Stomach (tissue), 9 donors: ENCODE measurements around the gene NKX1-2. TPM values are rescaled to one million over a fixed set of nuclear protein-coding genes. Genes with fewer than 3 reads are reported as not detected.
A peak's percentile ranks its signal among the peaks of the same experiment; 100 is the strongest.

Source experiments
- DNase-seq, 2 donors: peaks; one replicate each; pipeline versions ENCODE4 v3.0.0 to v3.0.0-alpha.2; 2013 to 2019
- H3K27ac ChIP-seq, 5 donors: fragments of 200-600 bp in 4 of 5; sonication (generic) in 4 of 5; one replicate each; pipeline ENCODE4 v1.5.1; 2013 to 2019; ENCODE audit warnings: mild to moderate bottlenecking in 1 of 5, moderate library complexity in 1 of 5
- H3K27me3 ChIP-seq, 3 donors: fragments of 200-600 bp; sonication (generic); one replicate each; pipeline ENCODE4 v1.5.1; 2017 to 2019; ENCODE audit warnings: mixed run types in 1 of 3
- H3K36me3 ChIP-seq, 4 donors: fragments of 200-600 bp; sonication (generic); 1 replicate in 3 of 4; 2 replicates in 1 of 4; pipeline ENCODE4 v1.5.1; 2016 to 2019
- H3K4me1 ChIP-seq, 4 donors: fragments of 200-600 bp; sonication (generic); one replicate each; pipeline ENCODE4 v1.5.1; 2016 to 2019
- H3K4me3 ChIP-seq, 4 donors: fragments of 200-600 bp; sonication (generic) in 3 of 4; one replicate each; pipeline ENCODE4 v1.5.1; 2016 to 2019; ENCODE audit warnings: mild to moderate bottlenecking in 1 of 4
- H3K9me3 ChIP-seq, 4 donors: fragments of 200-600 bp; sonication (generic); one replicate each; pipeline ENCODE4 v1.5.1; 2016 to 2019
- CTCF ChIP-seq, 7 experiments: fragments of 450-650 bp in 4 of 7; fragments of 200-600 bp in 3 of 7; sonication (generic) in 3 of 7; IDR thresholded peaks; one replicate each; pipeline ENCODE4 v1.5.1; 2016 to 2019; ENCODE audit warnings: antibody characterized with exemption in 7 of 7, control low read depth in 2 of 7, mild to moderate bottlenecking in 1 of 7
- EP300 ChIP-seq: sonication (generic); formaldehyde crosslinking; IDR thresholded peaks from one replicate; pipeline ENCODE4 v1.6.1; 2017; ENCODE audit warnings: antibody characterized with exemption
- POLR2A ChIP-seq, 4 donors: fragments of 450-650 bp; IDR thresholded peaks; one replicate each; pipeline ENCODE4 v1.6.1; 2016; ENCODE audit warnings: antibody characterized with exemption in 4 of 4, control low read depth in 2 of 4, mild to moderate bottlenecking in 1 of 4, moderate library complexity in 1 of 4
- POLR2AphosphoS5 ChIP-seq, 3 donors: sonication (generic); formaldehyde crosslinking; IDR thresholded peaks; one replicate each; pipeline ENCODE4 v1.6.1; 2016; ENCODE audit warnings: antibody characterized with exemption in 3 of 3
- WGBS, 5 donors: extraction: QIAGEN DNeasy Blood & Tissue Kit in 3 of 5; methylation state at CpG; one replicate each; pipeline versions ENCODE4 v1.1.5 to v1.1.7; 2013 to 2018; 5-methylcytosine and 5-hydroxymethylcytosine counted together
- intact Hi-C: fragments of 100-400 bp; cut with DNase I; formaldehyde crosslinking; loops from one replicate; pipeline ENCODE4 v1.15.1; 2023; ENCODE audit warnings: low total_unique reads
- polyA plus RNA-seq, 3 donors: library from polyadenylated mRNA; stranded (reverse); fragments of 200-250 nt; gene quantifications; one replicate each; pipeline ENCODE4 v1.2.3, GENCODE V29; 2013
- total RNA-seq, 5 donors: library from RNA; depleted of rRNA; stranded (reverse); fragments of >200 nt; gene quantifications; one replicate each; pipeline versions ENCODE4 v1.1.0 to v1.2.3, GENCODE V29; 2014 to 2016
- donor health status: healthy with polysubstance abuse.
- donor health status: Bipolar disorder and iron deficiency.
- donor health status: healthy.

Gene NKX1-2
- total and polyA plus RNA-seq, 8 donors: 0.10 TPM; not detected in 7

- 53 to 75% (median 59%) methylated on average over 4 of the region's 4 CpGs for WGBS, 5 donors
- peaks cover 0 to 17% (median 4%) of the 10 kb centered on the region in 3 donors for H3K27me3 ChIP-seq
- H3K4me1 ChIP-seq: peaks cover 0 to 3% (median 0%) of the 10 kb centered on the region in 4 donors
- H3K27ac ChIP-seq: no peak overlapping the region
- TF ChIP-seq EP300: no peak
- no peak for TF ChIP-seq POLR2AphosphoS5 (IDR thresholded peaks at IDR 0.05)
- intact Hi-C loops: no loop called here
- DNase-seq: peak in 1 of 2 donors; percentile 5
- H3K4me3 ChIP-seq: no peak overlapping the region
- H3K9me3 ChIP-seq: no peaks in the 10 kb centered on the region
- H3K36me3 ChIP-seq: no peaks in the 10 kb centered on the region
Observed at GRCh38 chr10:124425227-124425962, 24.4 kb downstream of the NKX1-2 start.

- Histone ChIP-seq H3K4me1 (peaks cover 0 to 14% (median 9%) of the 10 kb centered on the region in 4 donors), H3K9me3 (no peaks in the 10 kb centered on the region), H3K27ac (no peak overlapping the region), H3K27me3 (peaks cover 0 to 17% (median 4%) of the 10 kb centered on the region in 3 donors), H3K36me3 (no peaks in the 10 kb centered on the region), H3K4me3 (no peak overlapping the region)
- peak in 1 of 2 donors; percentile 16 for DNase-seq
- intact Hi-C loops: no loop called here
- TF ChIP-seq POLR2A (IDR thresholded peaks at IDR 0.05) (no peak), POLR2AphosphoS5 (IDR thresholded peaks at IDR 0.05) (no peak), EP300 (no peak), CTCF (IDR thresholded peaks at IDR 0.05) (no peak)
- 81 to 91% (median 88%) methylated on average over 5 of the region's 5 CpGs for WGBS, 5 donors
Observed at GRCh38 chr10:124423813-124424212, 26.0 kb downstream of the NKX1-2 start.

GRCh38 chr10:124422742-124423141, 27.1 kb downstream of the NKX1-2 start:
- WGBS, 5 donors: 80 to 86% (median 84%) methylated on average over 12 of the region's 12 CpGs
- H3K9me3 ChIP-seq: no peaks in the 10 kb centered on the region
- H3K36me3 ChIP-seq: no peaks in the 10 kb centered on the region
- TF ChIP-seq POLR2A (IDR thresholded peaks at IDR 0.05) (no peak), POLR2AphosphoS5 (IDR thresholded peaks at IDR 0.05) (no peak), CTCF (IDR thresholded peaks at IDR 0.05) (no peak)
- DNase-seq: no peak
- H3K27ac ChIP-seq: no peak overlapping the region
- intact Hi-C loops: no loop called here
- H3K27me3 ChIP-seq: peaks cover 0 to 14% (median 4%) of the 10 kb centered on the region in 3 donors
- peaks cover 0 to 22% (median 14%) of the 10 kb centered on the region in 4 donors for H3K4me1 ChIP-seq
- no peak overlapping the region for H3K4me3 ChIP-seq

- peaks cover 13 to 39% (median 38%) of the 10 kb centered on the region in 4 donors for H3K4me1 ChIP-seq
- H3K27ac ChIP-seq: peak overlapping the region in 1 of 5 donors; percentile 49
- H3K27me3 ChIP-seq: no peaks in the 10 kb centered on the region
- H3K4me3 ChIP-seq: no peak overlapping the region
- intact Hi-C loops: no loop called here
- H3K36me3 ChIP-seq: no peaks in the 10 kb centered on the region
- no peaks in the 10 kb centered on the region for H3K9me3 ChIP-seq
- peak; percentile 25 to 73 for DNase-seq
- no peak for TF ChIP-seq POLR2A (IDR thresholded peaks at IDR 0.05)
- no peak for TF ChIP-seq POLR2AphosphoS5 (IDR thresholded peaks at IDR 0.05)
- TF ChIP-seq EP300: no peak
- TF ChIP-seq CTCF (IDR thresholded peaks at IDR 0.05): no peak
- 6 to 38% (median 32%) methylated on average over 1 of the region's 1 CpG for WGBS, 5 donors
Observed at GRCh38 chr10:124420254-124420653, 29.6 kb downstream of the NKX1-2 start.

- TF ChIP-seq POLR2AphosphoS5 (IDR thresholded peaks at IDR 0.05): no peak
- TF ChIP-seq CTCF (IDR thresholded peaks at IDR 0.05): no peak
- no peak for TF ChIP-seq EP300
- TF ChIP-seq POLR2A (IDR thresholded peaks at IDR 0.05): no peak
- peaks cover 19 to 45% (median 41%) of the 10 kb centered on the region in 4 donors for H3K4me1 ChIP-seq
- no peaks in the 10 kb centered on the region for H3K36me3 ChIP-seq
- H3K27me3 ChIP-seq: no peaks in the 10 kb centered on the region
- H3K9me3 ChIP-seq: no peaks in the 10 kb centered on the region
- 92 to 97% (median 93%) methylated on average over 10 of the region's 10 CpGs for WGBS, 5 donors
- peak; percentile 10 to 23 for DNase-seq
- peak overlapping the region in 1 of 5 donors; percentile 97 for H3K27ac ChIP-seq
- H3K4me3 ChIP-seq: peak overlapping the region in 1 of 4 donors; percentile 92
- intact Hi-C loops: no loop called here
Observed at GRCh38 chr10:124419635-124420034, 30.2 kb downstream of the NKX1-2 start.
